ENCODE measurements around the gene NELL2. TPM values are rescaled to one million over a fixed set of nuclear protein-coding genes. Genes with fewer than 3 reads are reported as not detected.

NELL2 gene
- total RNA-seq, 4 donors from 2014 or later, result 0.42 to 5.8 (median 3.3) TPM

DNA sequence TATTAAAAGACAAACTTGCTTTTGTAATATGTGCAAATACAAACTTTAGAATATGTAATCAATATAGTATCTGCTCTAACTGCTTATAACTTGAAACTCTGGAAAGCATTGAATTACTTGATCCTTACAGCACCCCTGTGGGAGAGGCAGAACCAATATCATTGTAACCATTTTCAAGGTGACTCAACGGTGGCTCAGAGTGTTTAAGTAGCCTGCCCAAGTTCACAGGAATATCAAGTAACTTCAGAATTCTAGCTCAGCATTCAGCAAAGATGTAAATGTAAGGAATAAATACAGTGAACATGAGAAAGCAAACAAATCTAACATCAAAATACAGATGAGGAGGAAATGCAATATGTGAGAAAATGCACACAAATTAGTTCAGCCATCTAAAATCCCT is 264.6 kb downstream of the NELL2 start:
- no peaks in the 10 kb centered on the region for H3K36me3 ChIP-seq
- 50% methylated on average over 1 of the region's 1 CpG for WGBS
- H3K4me1 ChIP-seq, result no peaks in the 10 kb centered on the region
- no peak for DNase-seq (ENCODE audit: extremely low spot score)
- H3K27me3 ChIP-seq, result no peaks in the 10 kb centered on the region
- H3K4me3 ChIP-seq, result no peak overlapping the region
- H3K27ac ChIP-seq (replicated peaks in 1 of 4), result no peak overlapping the region
- no peaks in the 10 kb centered on the region for H3K9me3 ChIP-seq
- TF ChIP-seq POLR2AphosphoS5 (IDR thresholded peaks at IDR 0.05), result no peak
- TF ChIP-seq, protein P1, sequence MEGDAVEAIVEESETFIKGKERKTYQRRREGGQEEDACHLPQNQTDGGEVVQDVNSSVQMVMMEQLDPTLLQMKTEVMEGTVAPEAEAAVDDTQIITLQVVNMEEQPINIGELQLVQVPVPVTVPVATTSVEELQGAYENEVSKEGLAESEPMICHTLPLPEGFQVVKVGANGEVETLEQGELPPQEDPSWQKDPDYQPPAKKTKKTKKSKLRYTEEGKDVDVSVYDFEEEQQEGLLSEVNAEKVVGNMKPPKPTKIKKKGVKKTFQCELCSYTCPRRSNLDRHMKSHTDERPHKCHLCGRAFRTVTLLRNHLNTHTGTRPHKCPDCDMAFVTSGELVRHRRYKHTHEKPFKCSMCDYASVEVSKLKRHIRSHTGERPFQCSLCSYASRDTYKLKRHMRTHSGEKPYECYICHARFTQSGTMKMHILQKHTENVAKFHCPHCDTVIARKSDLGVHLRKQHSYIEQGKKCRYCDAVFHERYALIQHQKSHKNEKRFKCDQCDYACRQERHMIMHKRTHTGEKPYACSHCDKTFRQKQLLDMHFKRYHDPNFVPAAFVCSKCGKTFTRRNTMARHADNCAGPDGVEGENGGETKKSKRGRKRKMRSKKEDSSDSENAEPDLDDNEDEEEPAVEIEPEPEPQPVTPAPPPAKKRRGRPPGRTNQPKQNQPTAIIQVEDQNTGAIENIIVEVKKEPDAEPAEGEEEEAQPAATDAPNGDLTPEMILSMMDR (IDR thresholded peaks at IDR 0.05), result no peak
- TF ChIP-seq EP300 (IDR thresholded peaks at IDR 0.05), result no peak
- TF ChIP-seq POLR2A (IDR thresholded peaks at IDR 0.05; ENCODE audit: low read depth), result no peak
- intact Hi-C loops (cut with DNase I), result no loop called here

DNA sequence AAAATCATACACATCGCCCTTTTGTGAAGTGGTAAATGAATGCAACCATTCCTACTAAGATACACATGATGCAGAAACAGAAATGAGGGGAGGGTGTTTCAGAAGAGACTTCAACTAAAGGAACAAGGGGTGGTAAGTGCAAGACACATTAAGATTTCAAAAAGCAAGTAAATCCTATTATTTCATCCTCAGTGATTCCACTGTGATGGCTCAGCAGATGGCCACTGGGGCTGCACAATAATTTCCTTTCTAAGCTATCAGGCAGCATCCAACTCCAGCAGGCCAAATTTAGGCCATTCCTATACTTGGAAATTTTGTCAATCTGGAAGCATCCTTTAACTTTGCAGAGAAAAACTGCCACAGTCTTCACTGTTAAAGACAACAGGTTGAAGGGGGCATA is 272.4 kb downstream of the NELL2 start:
- Histone ChIP-seq H3K9me3 (no peaks in the 10 kb centered on the region), H3K4me1 (no peaks in the 10 kb centered on the region), H3K27ac (replicated peaks in 1 of 4) (no peak overlapping the region), H3K27me3 (no peaks in the 10 kb centered on the region), H3K4me3 (no peak overlapping the region), H3K36me3 (no peaks in the 10 kb centered on the region)
- no peak for DNase-seq (ENCODE audit: extremely low spot score)
- intact Hi-C loops (cut with DNase I), result no loop called here
- TF ChIP-seq POLR2A (IDR thresholded peaks at IDR 0.05; ENCODE audit: low read depth), result no peak
- TF ChIP-seq EP300 (IDR thresholded peaks at IDR 0.05), result no peak
- TF ChIP-seq POLR2AphosphoS5 (IDR thresholded peaks at IDR 0.05), result no peak
- TF ChIP-seq, protein P1 (IDR thresholded peaks at IDR 0.05), result no peak
- 89% methylated on average over 1 of the region's 1 CpG for WGBS

DNA sequence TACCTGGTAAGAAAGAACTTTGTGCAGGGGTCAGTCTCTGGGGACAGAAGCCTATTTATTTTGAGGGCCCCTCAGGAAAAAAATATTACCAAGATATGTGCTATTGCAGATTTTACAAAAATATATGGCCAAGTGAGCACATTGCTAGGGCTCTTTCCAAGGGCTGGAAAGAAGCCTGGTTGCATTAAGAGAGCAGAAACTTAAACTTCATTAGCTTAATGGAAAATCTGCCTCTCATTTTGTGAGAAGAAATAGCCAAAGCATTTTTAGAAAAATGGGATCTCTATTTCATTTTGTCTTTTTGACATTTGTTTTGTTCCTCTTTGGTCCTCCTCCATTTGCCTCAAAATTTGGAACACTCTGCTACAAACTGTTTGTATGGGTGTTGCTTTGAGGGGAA is 283.5 kb downstream of the NELL2 start:
- intact Hi-C loops (cut with DNase I), result no loop called here
- H3K9me3 ChIP-seq, result no peaks in the 10 kb centered on the region
- H3K27ac ChIP-seq (replicated peaks in 1 of 4), result no peak overlapping the region
- H3K27me3 ChIP-seq, result no peaks in the 10 kb centered on the region
- H3K4me1 ChIP-seq, result no peaks in the 10 kb centered on the region
- no peaks in the 10 kb centered on the region for H3K36me3 ChIP-seq
- TF ChIP-seq EP300 (IDR thresholded peaks at IDR 0.05) (no peak), POLR2A (IDR thresholded peaks at IDR 0.05; ENCODE audit: low read depth) (no peak), POLR2AphosphoS5 (IDR thresholded peaks at IDR 0.05) (no peak)
- TF ChIP-seq, protein P1 (IDR thresholded peaks at IDR 0.05), result no peak
- no peak for DNase-seq (ENCODE audit: extremely low spot score)
- H3K4me3 ChIP-seq, result no peak overlapping the region

DNA sequence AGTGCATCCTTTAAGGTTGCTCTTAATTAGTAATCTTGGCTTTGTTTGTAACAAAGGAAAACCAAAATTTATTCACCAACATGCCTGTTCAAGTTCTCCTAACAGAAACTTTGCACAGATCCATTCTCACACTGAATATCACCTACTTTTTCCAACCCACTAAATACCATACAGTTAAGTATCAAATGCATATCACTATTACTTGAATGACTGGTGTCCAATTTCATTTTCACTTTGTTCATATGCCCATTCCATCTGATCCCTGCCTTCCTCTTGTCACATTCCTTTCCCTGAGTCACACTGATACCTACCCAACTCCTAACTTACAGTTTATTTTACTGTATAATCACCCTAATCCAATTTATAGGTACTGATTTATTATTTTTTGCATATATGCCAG is 286.4 kb downstream of the NELL2 start:
- Histone ChIP-seq H3K27me3 (no peaks in the 10 kb centered on the region), H3K27ac (replicated peaks in 1 of 4) (no peak overlapping the region), H3K4me3 (no peak overlapping the region), H3K9me3 (no peaks in the 10 kb centered on the region), H3K36me3 (no peaks in the 10 kb centered on the region), H3K4me1 (no peaks in the 10 kb centered on the region)
- intact Hi-C loops (cut with DNase I), result no loop called here
- TF ChIP-seq EP300 (IDR thresholded peaks at IDR 0.05) (no peak), POLR2A (IDR thresholded peaks at IDR 0.05; ENCODE audit: low read depth) (no peak), POLR2AphosphoS5 (IDR thresholded peaks at IDR 0.05) (no peak)
- TF ChIP-seq, protein P1 (IDR thresholded peaks at IDR 0.05), result no peak
- no peak for DNase-seq (ENCODE audit: extremely low spot score)

DNA sequence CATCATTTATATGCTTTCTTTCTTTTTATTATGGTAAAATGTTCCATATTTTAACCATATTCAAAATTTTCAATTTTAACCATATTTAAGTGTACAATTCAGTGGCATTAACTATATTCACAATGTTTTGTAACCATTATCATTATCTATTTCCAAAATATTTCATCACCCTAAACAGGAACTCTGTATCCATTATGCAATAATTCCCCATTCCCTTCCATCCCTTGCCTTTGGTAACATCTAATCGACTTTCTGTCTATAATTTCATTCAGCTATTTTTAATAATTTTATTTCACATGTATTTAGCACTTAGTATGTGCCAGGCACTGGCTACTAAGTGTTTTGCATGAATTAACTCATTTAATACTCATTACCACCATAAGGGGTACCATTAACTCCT is 287.5 kb downstream of the NELL2 start:
- H3K4me1 ChIP-seq, result no peaks in the 10 kb centered on the region
- intact Hi-C loops (cut with DNase I), result no loop called here

More for the DNA sequence above, 287.5 kb downstream of the NELL2 start:
- DNase-seq (ENCODE audit: extremely low spot score), result no peak
- no peak overlapping the region for H3K27ac ChIP-seq (replicated peaks in 1 of 4)
- no peaks in the 10 kb centered on the region for H3K27me3 ChIP-seq
- H3K4me3 ChIP-seq, result no peak overlapping the region
- H3K9me3 ChIP-seq, result no peaks in the 10 kb centered on the region
- WGBS, result 89% methylated on average over 1 of the region's 1 CpG
- H3K36me3 ChIP-seq, result no peaks in the 10 kb centered on the region
- TF ChIP-seq, protein P1 (IDR thresholded peaks at IDR 0.05), result no peak
- no peak for TF ChIP-seq POLR2A (IDR thresholded peaks at IDR 0.05; ENCODE audit: low read depth)
- TF ChIP-seq POLR2AphosphoS5 (IDR thresholded peaks at IDR 0.05), result no peak
- no peak for TF ChIP-seq EP300 (IDR thresholded peaks at IDR 0.05)

Measured in esophagus muscularis mucosa (tissue), 4 donors.